ENCODE measurements around the gene KCNA10.

- TF ChIP-seq CTCF (IDR thresholded peaks at IDR 0.05): no peak
- TF ChIP-seq POLR2A (IDR thresholded peaks at IDR 0.05): no peak
These were observed 17.0 kb upstream of the KCNA10 start for GRCh38 chr1:110535985-110536384.

All from ovary (tissue), 3 donors.